Measurements from ENCODE around the gene FER. TPM values are rescaled to one million over a fixed set of nuclear protein-coding genes. Genes with fewer than 3 reads are reported as not detected.

The FER gene
- total and polyA plus RNA-seq, 12 donors: 1.4 to 21.9 (median 14.9) TPM

DNA sequence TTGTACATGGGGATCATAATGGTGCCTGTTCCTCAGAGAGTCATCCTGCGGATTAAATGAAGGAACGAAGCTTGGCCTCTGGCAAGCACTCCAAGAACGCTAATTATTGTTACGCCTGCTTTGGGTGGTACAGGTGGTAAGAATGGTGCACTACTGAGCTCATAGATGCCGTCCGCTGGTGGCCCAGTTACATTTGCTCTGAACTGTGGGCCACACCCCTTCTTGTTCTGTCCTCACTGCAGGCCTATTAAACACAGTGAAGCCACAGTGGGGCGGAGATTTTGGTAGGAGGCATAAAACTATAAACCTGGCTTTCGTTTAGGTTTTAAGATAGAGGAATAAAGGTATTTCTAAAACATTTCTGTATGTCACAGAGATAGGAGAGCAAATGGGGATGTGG lies 40.6 kb upstream of the FER start:
- TF ChIP-seq, protein P1, sequence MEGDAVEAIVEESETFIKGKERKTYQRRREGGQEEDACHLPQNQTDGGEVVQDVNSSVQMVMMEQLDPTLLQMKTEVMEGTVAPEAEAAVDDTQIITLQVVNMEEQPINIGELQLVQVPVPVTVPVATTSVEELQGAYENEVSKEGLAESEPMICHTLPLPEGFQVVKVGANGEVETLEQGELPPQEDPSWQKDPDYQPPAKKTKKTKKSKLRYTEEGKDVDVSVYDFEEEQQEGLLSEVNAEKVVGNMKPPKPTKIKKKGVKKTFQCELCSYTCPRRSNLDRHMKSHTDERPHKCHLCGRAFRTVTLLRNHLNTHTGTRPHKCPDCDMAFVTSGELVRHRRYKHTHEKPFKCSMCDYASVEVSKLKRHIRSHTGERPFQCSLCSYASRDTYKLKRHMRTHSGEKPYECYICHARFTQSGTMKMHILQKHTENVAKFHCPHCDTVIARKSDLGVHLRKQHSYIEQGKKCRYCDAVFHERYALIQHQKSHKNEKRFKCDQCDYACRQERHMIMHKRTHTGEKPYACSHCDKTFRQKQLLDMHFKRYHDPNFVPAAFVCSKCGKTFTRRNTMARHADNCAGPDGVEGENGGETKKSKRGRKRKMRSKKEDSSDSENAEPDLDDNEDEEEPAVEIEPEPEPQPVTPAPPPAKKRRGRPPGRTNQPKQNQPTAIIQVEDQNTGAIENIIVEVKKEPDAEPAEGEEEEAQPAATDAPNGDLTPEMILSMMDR (IDR thresholded peaks at IDR 0.05): no peak
- DNase-seq: no peak
- ATAC-seq: no peak
- 92 to 96% methylated on average over 8 of the region's 8 CpGs for WGBS, 2 donors
- no peaks in the 10 kb centered on the region for H3K36me3 ChIP-seq
- no peaks in the 10 kb centered on the region for H3K4me1 ChIP-seq
- intact Hi-C loops (cut with DNase I): no loop called here
- H3K27me3 ChIP-seq: no peaks in the 10 kb centered on the region
- no peaks in the 10 kb centered on the region for H3K9me3 ChIP-seq
- H3K27ac ChIP-seq: no peak overlapping the region
- no peak overlapping the region for H3K4me3 ChIP-seq

DNA sequence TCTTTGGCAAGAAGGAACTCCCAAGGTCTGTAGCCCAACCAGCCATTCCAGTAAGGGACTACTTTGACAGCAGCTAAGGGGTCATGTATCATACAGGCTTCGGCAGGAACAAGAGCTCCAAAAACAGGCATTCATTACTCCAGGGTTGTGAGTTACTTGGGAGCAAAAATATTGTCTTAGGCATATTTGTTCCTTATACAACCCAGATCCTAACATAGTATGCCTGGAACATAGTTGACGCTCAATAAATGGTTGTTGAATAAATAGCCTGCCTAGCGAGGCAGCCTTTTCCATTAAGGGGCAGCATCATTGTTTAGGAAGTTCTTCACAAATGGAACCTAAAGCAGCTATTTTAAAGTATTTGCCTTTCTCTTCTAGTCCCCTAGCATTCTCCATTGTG lies 35.8 kb upstream of the FER start:
- DNase-seq (no peak), ATAC-seq (no peak)
- 85 to 90% methylated on average over 3 of the region's 3 CpGs for WGBS, 2 donors
- Histone ChIP-seq H3K9me3 (no peaks in the 10 kb centered on the region), H3K4me3 (no peak overlapping the region), H3K27me3 (no peaks in the 10 kb centered on the region), H3K27ac (no peak overlapping the region), H3K4me1 (no peaks in the 10 kb centered on the region), H3K36me3 (no peaks in the 10 kb centered on the region)
- intact Hi-C loops (cut with DNase I): no loop called here
- TF ChIP-seq, protein P1 (IDR thresholded peaks at IDR 0.05): no peak

DNA sequence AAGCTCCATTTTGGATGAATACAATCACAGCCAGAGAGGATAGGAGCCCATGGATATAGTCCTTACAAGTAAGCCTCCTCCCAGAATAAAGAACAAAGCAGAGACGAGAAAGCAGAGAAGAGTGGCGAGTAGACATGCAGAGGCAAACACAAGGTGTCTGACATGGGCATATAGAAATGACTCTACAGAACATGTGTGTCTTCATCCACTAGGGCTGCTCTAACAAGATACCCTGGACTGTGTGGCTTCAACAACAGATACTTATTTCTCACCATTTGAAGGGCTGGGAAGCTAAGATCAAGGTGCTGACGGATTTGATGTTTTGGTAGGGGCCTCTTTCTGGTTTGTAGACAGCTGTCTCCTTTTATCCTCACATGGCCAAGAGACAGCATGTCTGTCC lies 32.3 kb upstream of the FER start:
- Histone ChIP-seq H3K4me3 (no peak overlapping the region), H3K36me3 (no peaks in the 10 kb centered on the region), H3K9me3 (no peaks in the 10 kb centered on the region), H3K27me3 (no peaks in the 10 kb centered on the region), H3K27ac (no peak overlapping the region), H3K4me1 (peaks cover 0 to 7% (median 0%) of the 10 kb centered on the region in 9 donors)
- TF ChIP-seq, protein P1 (IDR thresholded peaks at IDR 0.05): no peak
- intact Hi-C loops (cut with DNase I): no loop called here
- no peak for DNase-seq
- 72 to 81% methylated on average over 3 of the region's 3 CpGs for WGBS, 2 donors
- no peak for ATAC-seq

DNA sequence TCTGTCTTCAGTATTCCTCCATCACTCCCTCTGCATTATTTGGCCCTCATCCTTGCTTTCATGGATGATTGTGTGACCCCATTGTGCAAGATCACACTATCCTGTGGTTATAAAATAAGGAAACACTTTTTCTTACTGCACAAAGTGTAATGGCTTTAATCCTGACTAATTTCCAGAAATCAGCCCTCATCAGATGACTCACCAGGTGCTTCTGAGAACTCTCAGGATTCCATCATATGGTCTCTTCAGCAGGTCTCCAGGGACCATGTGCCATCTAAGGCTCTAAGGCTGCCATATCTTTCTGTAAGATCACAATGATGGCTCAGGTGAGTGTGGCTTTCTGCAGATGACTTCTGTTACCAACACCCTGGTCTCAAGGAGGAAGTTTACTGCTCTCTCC lies 27.3 kb upstream of the FER start:
- no peak for ATAC-seq
- TF ChIP-seq, protein P1 (IDR thresholded peaks at IDR 0.05): no peak
- intact Hi-C loops (cut with DNase I): loop anchor here in 1 of 10 donors (10.0 kb wide), 1 partner anchor 694 kb away; no protein-coding TSS in a partner anchor

More for the DNA sequence above, 27.3 kb upstream of the FER start:
- DNase-seq: no peak
- Histone ChIP-seq H3K4me3 (no peak overlapping the region), H3K27me3 (no peaks in the 10 kb centered on the region), H3K9me3 (no peaks in the 10 kb centered on the region), H3K27ac (no peak overlapping the region), H3K4me1 (peaks cover 0 to 7% (median 0%) of the 10 kb centered on the region in 9 donors), H3K36me3 (no peaks in the 10 kb centered on the region)

Data from heart right ventricle (tissue), 16 donors.